HEK293 (cell line): ENCODE measurements around the gene GNG12.
A peak's percentile ranks its signal among the peaks of the same experiment; 100 is the strongest.

Experiments used
- CTCF ChIA-PET: fragments of 350-600 bp; formaldehyde crosslinking; extraction: SDS; loops from one replicate; lab custom pipeline; 2021; ENCODE audit warnings: antibody characterized with exemption; lab: Yijun Ruan, JAX
- POLR2A ChIA-PET: fragments of 300-600 bp; formaldehyde crosslinking; extraction: SDS; loops from one replicate; lab custom pipeline; 2020; ENCODE audit warnings: antibody characterized with exemption, inconsistent platforms; lab: Yijun Ruan, JAX
- H3K27ac ChIP-seq: fragments of 200-500 bp; sonication (Bioruptor generic); 2 replicates; pipeline ENCODE4 v1.5.1; 2014; ENCODE audit warnings: low read depth, low read length, control low read depth, inconsistent platforms; ENCODE audit errors: extremely low read depth
- H3K36me3 ChIP-seq, 2 experiments: fragments of 200-500 bp in 1 of 2; sonication (Bioruptor generic) in 1 of 2; 1 replicate in 1 of 2; 2 replicates in 1 of 2; pipeline ENCODE4 v1.5.1; 2014 to 2017; ENCODE audit warnings: inconsistent platforms in 2 of 2, low read length in 2 of 2; ENCODE audit not compliant: control insufficient read depth in 2 of 2, insufficient read depth in 1 of 2
- H3K4me1 ChIP-seq: fragments of 200-500 bp; sonication (Bioruptor generic); 2 replicates; pipeline ENCODE4 v1.5.1; 2014; ENCODE audit warnings: mild to moderate bottlenecking, low read length, inconsistent platforms; ENCODE audit not compliant: control insufficient read depth, insufficient read depth
- H3K4me3 ChIP-seq: 2 replicates; pipeline ENCODE4 v1.5.1; 2011; ENCODE audit warnings: low read depth, mild to moderate bottlenecking, control low read depth, low read length, moderate library complexity
- H3K9me3 ChIP-seq: fragments of 200-500 bp; sonication (Bioruptor generic); 2 replicates; pipeline ENCODE4 v1.5.1; 2014; ENCODE audit warnings: low read depth, low read length, inconsistent platforms; ENCODE audit not compliant: control insufficient read depth, insufficient read depth
- BCL11B ChIP-seq: fragments of 450-650 bp; formaldehyde crosslinking; IDR thresholded peaks from 2 replicates; pipeline ENCODE4 v1.5.1; 2016; ENCODE audit warnings: low read depth, missing biosample characterization, missing genetic modification characterization
- SP7 ChIP-seq: fragments of 450-650 bp; formaldehyde crosslinking; IDR thresholded peaks from 2 replicates; pipeline ENCODE4 v1.5.1; 2016; ENCODE audit warnings: missing biosample characterization, missing genetic modification characterization
- YY1 ChIP-seq: fragments of 450-650 bp; formaldehyde crosslinking; IDR thresholded peaks from 2 replicates; pipeline ENCODE4 v1.5.1; 2018; ENCODE audit warnings: missing biosample characterization, missing genetic modification characterization
- ZNF133 ChIP-seq: fragments of 450-650 bp; formaldehyde crosslinking; IDR thresholded peaks from 2 replicates; pipeline ENCODE4 v1.5.1; 2016; ENCODE audit warnings: missing biosample characterization, missing genetic modification characterization
- ZNF138 ChIP-seq: fragments of 450-650 bp; formaldehyde crosslinking; IDR thresholded peaks from 2 replicates; pipeline ENCODE4 v1.5.1; 2016; ENCODE audit warnings: missing biosample characterization, missing genetic modification characterization, borderline replicate concordance
- ZNF214 ChIP-seq: fragments of 450-650 bp; formaldehyde crosslinking; IDR thresholded peaks from 2 replicates; pipeline ENCODE4 v1.5.1; 2017; ENCODE audit warnings: missing biosample characterization, mild to moderate bottlenecking, missing genetic modification characterization, borderline replicate concordance
- ZNF23 ChIP-seq: fragments of 450-650 bp; formaldehyde crosslinking; IDR thresholded peaks from 2 replicates; pipeline ENCODE4 v1.5.1; 2016; ENCODE audit warnings: missing biosample characterization, missing genetic modification characterization, borderline replicate concordance
- ZNF24 ChIP-seq: fragments of 450-650 bp; formaldehyde crosslinking; IDR thresholded peaks from 2 replicates; pipeline ENCODE4 v1.5.1; 2016; ENCODE audit warnings: missing biosample characterization, missing genetic modification characterization
- ZNF302 ChIP-seq: fragments of 450-650 bp; formaldehyde crosslinking; IDR thresholded peaks from 2 replicates; pipeline ENCODE4 v1.5.1; 2016; ENCODE audit warnings: missing biosample characterization, missing genetic modification characterization, low read depth
- ZNF311 ChIP-seq: fragments of 450-650 bp; formaldehyde crosslinking; IDR thresholded peaks from 2 replicates; pipeline ENCODE4 v1.5.1; 2017; ENCODE audit warnings: missing biosample characterization, missing genetic modification characterization, borderline replicate concordance
- ZNF362 ChIP-seq: fragments of 450-650 bp; formaldehyde crosslinking; IDR thresholded peaks from 2 replicates; pipeline ENCODE4 v1.5.1; 2016; ENCODE audit warnings: missing biosample characterization, missing genetic modification characterization
- ZNF366 ChIP-seq: fragments of 450-650 bp; formaldehyde crosslinking; conservative IDR thresholded peaks from 2 replicates; pipeline ENCODE4 v1.5.1; 2016; ENCODE audit warnings: missing biosample characterization, missing genetic modification characterization
- ZNF404 ChIP-seq: fragments of 450-650 bp; formaldehyde crosslinking; IDR thresholded peaks from 2 replicates; pipeline ENCODE4 v1.5.1; 2017; ENCODE audit warnings: missing biosample characterization, missing genetic modification characterization
- ZNF433 ChIP-seq: fragments of 450-650 bp; formaldehyde crosslinking; IDR thresholded peaks from 2 replicates; pipeline ENCODE4 v1.5.1; 2016; ENCODE audit warnings: missing biosample characterization, missing genetic modification characterization, low read depth
- ZNF529 ChIP-seq: fragments of 450-650 bp; formaldehyde crosslinking; IDR thresholded peaks from 2 replicates; pipeline ENCODE4 v1.5.1; 2017; ENCODE audit warnings: missing genetic modification characterization, missing biosample characterization; ENCODE audit not compliant: insufficient replicate concordance
- ZNF555 ChIP-seq: fragments of 450-650 bp; formaldehyde crosslinking; conservative IDR thresholded peaks from 2 replicates; pipeline ENCODE4 v1.5.1; 2017; ENCODE audit warnings: missing biosample characterization, mild to moderate bottlenecking, missing genetic modification characterization, inconsistent platforms
- ZNF558 ChIP-seq: fragments of 450-650 bp; formaldehyde crosslinking; IDR thresholded peaks from 2 replicates; pipeline ENCODE4 v1.5.1; 2016; ENCODE audit warnings: missing biosample characterization, missing genetic modification characterization
- ZNF596 ChIP-seq: fragments of 450-650 bp; IDR thresholded peaks from 2 replicates; pipeline ENCODE4 v1.5.0; 2018; ENCODE audit warnings: missing biosample characterization, mild to moderate bottlenecking, missing genetic modification characterization, moderate library complexity
- ZNF692 ChIP-seq: fragments of 450-650 bp; formaldehyde crosslinking; IDR thresholded peaks from 2 replicates; pipeline ENCODE4 v1.5.1; 2016; ENCODE audit warnings: missing biosample characterization, missing genetic modification characterization
- ZNF747 ChIP-seq: fragments of 450-650 bp; formaldehyde crosslinking; IDR thresholded peaks from 2 replicates; pipeline ENCODE4 v1.5.1; 2016; ENCODE audit warnings: missing biosample characterization, missing genetic modification characterization

GNG12 gene

GRCh38 chr1:67812226-67812625, 21.0 kb downstream of the GNG12 start:
- no peak for TF ChIP-seq BCL11B
- 0 out of 2 replicates have a peak, but pooled peaks have one; percentile 7 for TF ChIP-seq ZNF596 (tag by site-specific recombination)
- no peak for TF ChIP-seq SP7 (tag by site-specific recombination)
- TF ChIP-seq YY1 (tag by site-specific recombination), result no peak
- no peak for TF ChIP-seq ZNF214 (tag by site-specific recombination)
- no peak for TF ChIP-seq ZNF692 (tag by site-specific recombination)
- TF ChIP-seq ZNF362 (tag by site-specific recombination), result no peak
- Histone ChIP-seq H3K4me3 (no peak overlapping the region), H3K9me3 (no peaks in the 10 kb centered on the region; the same call in 1 of the 2 replicates), H3K27ac (no peak overlapping the region), H3K36me3 (no peaks in the 10 kb centered on the region), H3K4me1 (peaks cover 11% of the 10 kb centered on the region; the same call in 1 of the 2 replicates)
- POLR2A ChIA-PET, result no interaction called here
- CTCF ChIA-PET, result interaction anchor here (0.6 to 1.5 kb wide), 2 partner anchors 252 to 277 kb away, joined by 3 to 4 read pairs; no protein-coding TSS in a partner anchor

DNA sequence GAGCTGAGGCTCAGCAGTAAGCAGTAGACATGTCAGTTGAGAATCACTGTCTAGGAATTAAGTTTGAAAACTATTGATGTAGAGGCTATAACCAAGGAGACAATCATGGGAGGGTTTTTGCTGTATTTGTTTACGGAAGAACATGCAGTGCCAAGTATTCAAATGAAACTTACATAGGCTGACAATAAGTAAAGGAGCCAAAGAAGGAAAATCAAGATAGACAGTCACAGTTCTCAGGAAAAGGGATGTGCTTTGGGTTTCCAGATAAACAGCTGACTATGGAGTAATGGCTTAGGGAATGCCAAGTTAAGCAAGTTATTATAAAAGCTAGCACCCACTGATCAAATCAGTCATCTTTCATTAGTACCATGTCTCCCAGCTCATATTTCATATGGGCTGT, 21.5 kb downstream of the GNG12 start:
- ChIA-PET POLR2A (no interaction called here), CTCF (interaction anchor here (0.6 to 1.5 kb wide), 2 partner anchors 251 to 276 kb away, joined by 3 to 4 read pairs; no protein-coding TSS in a partner anchor)
- H3K4me3 ChIP-seq, result no peak overlapping the region
- H3K4me1 ChIP-seq, result peaks cover 11% of the 10 kb centered on the region; the same call in 1 of the 2 replicates
- H3K27ac ChIP-seq, result no peak overlapping the region
- no peaks in the 10 kb centered on the region for H3K36me3 ChIP-seq
- TF ChIP-seq ZNF311 (no peak), ZNF302 (tag by site-specific recombination) (no peak), ZNF558 (tag by site-specific recombination) (no peak), ZNF23 (tag by site-specific recombination) (no peak), ZNF747 (no peak), ZNF433 (tag by site-specific recombination) (no peak), ZNF24 (tag by site-specific recombination) (no peak)
- H3K9me3 ChIP-seq, result no peaks in the 10 kb centered on the region; the same call in 1 of the 2 replicates

GRCh38 chr1:67809887-67810286, 23.4 kb downstream of the GNG12 start:
- H3K4me3 ChIP-seq, result no peak overlapping the region
- CTCF ChIA-PET, result no interaction called here
- no peak overlapping the region for H3K27ac ChIP-seq
- peaks cover 9% of the 10 kb centered on the region; the same call in 1 of the 2 replicates for H3K4me1 ChIP-seq
- no peaks in the 10 kb centered on the region for H3K36me3 ChIP-seq
- H3K9me3 ChIP-seq, result no peaks in the 10 kb centered on the region
- POLR2A ChIA-PET, result no interaction called here
- no peak for TF ChIP-seq ZNF138
- no peak for TF ChIP-seq ZNF555 (tag by site-specific recombination)
- no peak for TF ChIP-seq ZNF529 (tag by site-specific recombination)
- no peak for TF ChIP-seq ZNF404 (tag by site-specific recombination)
- no peak for TF ChIP-seq ZNF133 (tag by site-specific recombination)
- TF ChIP-seq ZNF366 (tag by site-specific recombination), result no peak
